Mesenchymal stem cell (in vitro differentiated cells and primary cell): Measurements from ENCODE around the gene RNF40.
"Not testable (repeated sequence)": the region's sequence is repeated elsewhere in the genome, so short reads cannot be mapped to it uniquely, and the experiment has no call there.

Experiments used
- DNase-seq: peaks from one replicate; pipeline ENCODE4 v3.0.0-alpha.2; 2013
- H2AFZ ChIP-seq: one replicate; pipeline ENCODE4 v1.6.1; 2013; ENCODE audit warnings: low read depth, mild to moderate bottlenecking, control low read depth, inconsistent platforms, low read length, moderate library complexity
- H2AK5ac ChIP-seq: 2 replicates; pipeline ENCODE4 v1.6.1; 2013; ENCODE audit warnings: low read length, moderate library complexity, mild to moderate bottlenecking, inconsistent platforms; ENCODE audit not compliant: severe bottlenecking
- H2BK120ac ChIP-seq: one replicate; pipeline ENCODE4 v1.6.1; 2013; ENCODE audit warnings: low read depth, mild to moderate bottlenecking, inconsistent platforms, low read length, moderate library complexity
- H2BK12ac ChIP-seq, 2 experiments: one replicate each; pipeline ENCODE4 v1.6.1; 2013; ENCODE audit warnings: inconsistent platforms in 2 of 2, low read length in 2 of 2, mild to moderate bottlenecking in 2 of 2, moderate library complexity in 2 of 2, control low read depth in 1 of 2
- H2BK15ac ChIP-seq: one replicate; pipeline ENCODE4 v1.6.1; 2013; ENCODE audit warnings: mild to moderate bottlenecking, low read depth, inconsistent platforms; ENCODE audit not compliant: poor library complexity, severe bottlenecking
- H2BK5ac ChIP-seq: 2 replicates; pipeline ENCODE4 v1.6.1; 2013; ENCODE audit warnings: low read depth, mild to moderate bottlenecking, low read length, control low read depth, inconsistent platforms; ENCODE audit not compliant: poor library complexity, severe bottlenecking
- H3K14ac ChIP-seq, 2 experiments: one replicate each; pipeline ENCODE4 v1.6.1; 2013; ENCODE audit warnings: inconsistent platforms in 2 of 2, low read length in 2 of 2, control low read depth in 1 of 2, mild to moderate bottlenecking in 1 of 2, moderate library complexity in 1 of 2
- H3K18ac ChIP-seq, 2 experiments: one replicate each; pipeline ENCODE4 v1.6.1; 2013; ENCODE audit warnings: inconsistent platforms in 2 of 2, low read length in 2 of 2, control low read depth in 1 of 2, low read depth in 1 of 2, mild to moderate bottlenecking in 1 of 2
- H3K23ac ChIP-seq, 2 experiments: one replicate each; pipeline ENCODE4 v1.6.1; 2013; ENCODE audit warnings: inconsistent platforms in 2 of 2, low read length in 2 of 2, mild to moderate bottlenecking in 2 of 2, moderate library complexity in 2 of 2, control low read depth in 1 of 2
- H3K27ac ChIP-seq: 2 replicates; pipeline ENCODE4 v1.5.1; 2013; ENCODE audit warnings: mild to moderate bottlenecking, moderate library complexity, low read length, control low read depth, inconsistent platforms; ENCODE audit not compliant: poor library complexity, severe bottlenecking
- H3K27me3 ChIP-seq, 2 experiments: 2 replicates each; pipeline versions ENCODE4 v1.6.1 to v1.7.0; 2013; ENCODE audit warnings: low read length in 2 of 2, mild to moderate bottlenecking in 2 of 2, moderate library complexity in 2 of 2, control low read depth in 1 of 2, inconsistent platforms in 1 of 2; ENCODE audit not compliant: control insufficient read depth in 1 of 2, insufficient read depth in 1 of 2
- H3K36me3 ChIP-seq, 2 experiments: 2 replicates each; pipeline versions ENCODE4 v1.6.1 to v1.7.0; 2013; ENCODE audit warnings: low read length in 2 of 2, control low read depth in 1 of 2, inconsistent platforms in 1 of 2, low read depth in 1 of 2, mild to moderate bottlenecking in 1 of 2; ENCODE audit not compliant: insufficient read depth in 2 of 2, control insufficient read depth in 1 of 2
- H3K4ac ChIP-seq, 2 experiments: one replicate each; pipeline ENCODE4 v1.6.1; 2013; ENCODE audit warnings: inconsistent platforms in 2 of 2, low read length in 2 of 2, mild to moderate bottlenecking in 2 of 2, moderate library complexity in 2 of 2, control low read depth in 1 of 2, low read depth in 1 of 2
- H3K4me1 ChIP-seq: 2 replicates; pipeline ENCODE4 v1.6.1; 2013; ENCODE audit warnings: low read depth, low read length, control low read depth; ENCODE audit not compliant: control insufficient read depth, insufficient read depth
- H3K4me2 ChIP-seq: 2 replicates; pipeline ENCODE4 v1.6.1; 2013; ENCODE audit warnings: low read length, mild to moderate bottlenecking, inconsistent platforms; ENCODE audit not compliant: poor library complexity, severe bottlenecking
- H3K4me3 ChIP-seq, 2 experiments: 2 replicates each; pipeline versions ENCODE4 v1.5.1 to v1.7.0; 2013; ENCODE audit warnings: low read length in 2 of 2, mild to moderate bottlenecking in 2 of 2, control low read depth in 1 of 2, low read depth in 1 of 2; ENCODE audit not compliant: insufficient read depth in 1 of 2
- H3K79me1 ChIP-seq: replicated peaks from 2 replicates; pipeline ENCODE4 v1.6.1; 2013; ENCODE audit warnings: mild to moderate bottlenecking, control low read depth, low read length, inconsistent platforms; ENCODE audit not compliant: poor library complexity, severe bottlenecking
- H3K9ac ChIP-seq: 2 replicates; pipeline ENCODE4 v1.7.0; 2013; ENCODE audit warnings: mild to moderate bottlenecking, low read length, moderate library complexity
- H3K9me3 ChIP-seq: 2 replicates; pipeline ENCODE4 v1.7.0; 2013; ENCODE audit warnings: mild to moderate bottlenecking, low read length; ENCODE audit not compliant: control insufficient read depth
- H4K8ac ChIP-seq: one replicate; pipeline ENCODE4 v1.6.1; 2013; ENCODE audit warnings: inconsistent platforms, mild to moderate bottlenecking, low read length, moderate library complexity
- H4K91ac ChIP-seq: one replicate; pipeline ENCODE4 v1.6.1; 2013; ENCODE audit warnings: mild to moderate bottlenecking, low read length, inconsistent platforms
- WGBS: methylation state at CpG from one replicate; pipeline ENCODE4 v1.1.7; 2013; ENCODE audit warnings: mixed read lengths; 5-methylcytosine and 5-hydroxymethylcytosine counted together

The RNF40 gene

GRCh38 chr16:30808146-30808545 is 46.0 kb downstream of the RNF40 start:
- WGBS: 100% methylated on average over 5 of the region's 5 CpGs
- Histone ChIP-seq H3K27ac (no peak overlapping the region), H3K14ac (no peak overlapping the region), H3K4me2 (no peak overlapping the region), H3K27me3 (no peaks in the 10 kb centered on the region), H3K4ac (no peak overlapping the region), H3K9me3 (no peaks in the 10 kb centered on the region), H3K79me1 (peaks cover 4% of the 10 kb centered on the region), H3K4me3 (no peak overlapping the region), H3K4me1 (peaks cover 8% of the 10 kb centered on the region), H4K91ac (no peak overlapping the region), H3K36me3 (no peaks in the 10 kb centered on the region), H2BK120ac (no peak overlapping the region), H2BK15ac (no peak overlapping the region), H4K8ac (no peak overlapping the region), H2AK5ac (no peak overlapping the region), H3K9ac (no peak overlapping the region), H2AFZ (no peak overlapping the region), H3K18ac (no peak overlapping the region), H2BK12ac (no peak overlapping the region), H2BK5ac (no peak overlapping the region), H3K23ac (no peak overlapping the region)
- no peak for DNase-seq

- not testable (repeated sequence) for H3K4ac ChIP-seq, H4K91ac ChIP-seq, H2AK5ac ChIP-seq, H3K23ac ChIP-seq, H2AFZ ChIP-seq, H3K18ac ChIP-seq, H3K4me1 ChIP-seq, H2BK5ac ChIP-seq, H2BK12ac ChIP-seq, H3K36me3 ChIP-seq, H3K27me3 ChIP-seq, H3K27ac ChIP-seq, H3K4me3 ChIP-seq, H4K8ac ChIP-seq, H3K79me1 ChIP-seq, H3K9ac ChIP-seq, H2BK120ac ChIP-seq, H3K4me2 ChIP-seq, H2BK15ac ChIP-seq, H3K14ac ChIP-seq, H3K9me3 ChIP-seq
- WGBS: 60% methylated on average over 2 of the region's 5 CpGs
- peak; percentile 20 for DNase-seq
Measured at GRCh38 chr16:30808890-30809426, 46.8 kb downstream of the RNF40 start.

GRCh38 chr16:30809675-30810074 is 47.6 kb downstream of the RNF40 start:
- H3K4ac ChIP-seq, H2AK5ac ChIP-seq, H3K36me3 ChIP-seq, H3K27me3 ChIP-seq, H3K9me3 ChIP-seq, H4K8ac ChIP-seq, H3K4me3 ChIP-seq, H2BK15ac ChIP-seq, H3K9ac ChIP-seq, H3K27ac ChIP-seq, H2BK120ac ChIP-seq, H3K14ac ChIP-seq, H2BK5ac ChIP-seq, H3K4me2 ChIP-seq, H3K18ac ChIP-seq, H4K91ac ChIP-seq, H2BK12ac ChIP-seq, H2AFZ ChIP-seq, H3K23ac ChIP-seq, H3K79me1 ChIP-seq, DNase-seq: not testable (repeated sequence)
- peaks cover 11% of the 10 kb centered on the region for H3K4me1 ChIP-seq
- 85% methylated on average over 4 of the region's 5 CpGs for WGBS

- Histone ChIP-seq H3K27ac (peak overlapping the region; percentile 21), H4K91ac (peak overlapping the region; percentile 95), H2BK12ac (peak overlapping the region in 1 of 2 experiments; percentile 67), H2BK120ac (peak overlapping the region; percentile 11), H2AK5ac (peak overlapping the region; percentile 56), H4K8ac (peak overlapping the region; percentile 97), H3K4me3 (peak overlapping the region; percentile 28 to 87), H3K4me1 (peaks cover 5% of the 10 kb centered on the region), H3K18ac (peak overlapping the region; percentile 81 to 98), H3K9ac (peak overlapping the region; percentile 93), H2AFZ (peak overlapping the region; percentile 48), H2BK5ac (peak overlapping the region; percentile 35), H3K4me2 (peak overlapping the region; percentile 83), H3K36me3 (no peaks in the 10 kb centered on the region), H3K4ac (peak overlapping the region; percentile 29 to 85), H2BK15ac (no peak overlapping the region), H3K9me3 (no peaks in the 10 kb centered on the region), H3K79me1 (no peaks in the 10 kb centered on the region), H3K27me3 (no peaks in the 10 kb centered on the region), H3K14ac (no peak overlapping the region), H3K23ac (no peak overlapping the region)
- 99% methylated on average over 3 of the region's 3 CpGs for WGBS
- no peak for DNase-seq
Measured at GRCh38 chr16:30813821-30814189, 51.7 kb downstream of the RNF40 start.
